Measurements from ENCODE around the gene ARID3B.

The ARID3B gene

DNA sequence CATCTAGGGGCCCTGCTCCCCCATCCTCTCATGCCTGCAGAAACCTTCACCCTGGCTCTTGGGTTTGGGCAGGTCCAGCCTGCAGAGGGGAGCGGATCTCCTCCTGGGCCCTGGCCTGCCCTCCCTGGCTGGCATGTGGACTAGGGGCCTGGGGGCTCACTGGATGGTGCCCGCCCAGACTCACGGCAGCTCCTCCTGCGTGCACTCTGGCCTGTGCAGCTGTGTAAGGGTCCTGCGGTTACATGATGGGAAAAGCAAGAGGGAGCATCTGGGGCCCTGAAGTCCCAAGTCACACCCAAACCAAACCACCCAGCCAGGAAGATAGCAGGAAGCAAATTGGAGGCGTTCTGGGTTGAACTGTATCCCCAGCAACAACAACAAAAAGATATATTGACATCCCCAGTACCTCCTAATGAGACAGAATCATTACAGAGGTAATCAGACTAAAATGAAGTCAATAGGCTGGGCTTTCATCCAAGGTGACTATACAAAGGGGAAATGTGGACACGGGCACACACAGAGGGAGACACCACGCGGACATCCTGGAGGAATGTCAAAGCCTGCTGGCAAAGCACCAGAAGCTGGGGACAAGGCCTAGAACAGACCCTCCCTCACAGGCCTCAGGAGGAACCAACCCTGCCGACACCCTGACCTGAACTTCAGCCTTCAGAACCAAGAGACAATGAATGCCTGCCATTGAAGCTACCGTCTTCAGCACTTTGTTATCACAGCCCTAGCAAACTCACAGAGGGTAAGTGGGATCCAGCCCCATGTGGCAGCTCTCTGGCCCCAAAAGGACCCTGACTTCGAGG is 64.2 kb downstream of the ARID3B start:
- no peak for DNase-seq (ENCODE audit: low read depth)

DNA sequence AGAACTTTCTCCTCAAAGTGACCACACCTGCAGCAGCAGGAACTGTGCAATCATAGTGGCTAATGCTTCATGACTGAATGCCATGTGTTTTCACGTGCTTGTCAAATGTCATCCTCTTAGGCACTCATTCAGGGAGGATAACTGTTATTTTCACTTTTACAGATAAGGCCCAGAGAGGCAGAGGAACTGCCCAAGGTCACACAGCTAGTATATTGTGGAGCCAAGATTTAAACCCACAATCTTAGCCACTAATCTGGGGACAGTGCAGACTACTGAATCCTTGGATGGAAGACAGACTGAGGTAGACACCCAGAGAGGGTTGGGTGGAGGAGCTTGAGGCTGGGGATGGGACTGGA is 64.8 kb downstream of the ARID3B start:
- DNase-seq (ENCODE audit: low read depth): no peak

DNA sequence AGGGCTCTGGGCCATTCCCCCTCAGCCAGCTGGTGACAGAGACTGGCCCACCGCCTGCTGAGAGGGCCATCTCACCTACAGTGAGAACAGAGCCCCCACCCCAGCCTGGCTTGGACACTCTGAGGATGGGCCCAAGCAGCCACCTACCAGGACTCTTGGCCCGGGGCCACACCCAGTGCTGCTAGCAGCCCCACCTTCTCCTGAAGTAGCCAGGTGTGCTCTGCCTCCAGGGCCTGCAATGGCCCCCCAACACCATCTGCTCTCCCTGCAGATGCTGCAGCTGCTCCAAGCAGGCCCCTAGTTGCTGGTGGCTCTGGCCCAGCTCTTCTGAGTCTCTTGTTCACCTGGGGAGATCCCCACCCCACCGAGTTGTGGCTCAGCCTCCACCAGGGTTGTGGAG is 67.8 kb downstream of the ARID3B start:
- DNase-seq (ENCODE audit: low read depth): no peak

GRCh38 chr15:74609938-74610301 is 68.9 kb downstream of the ARID3B start:
- DNase-seq (ENCODE audit: low read depth): no peak

GRCh38 chr15:74610302-74610951 is 69.4 kb downstream of the ARID3B start:
- no peak for DNase-seq (ENCODE audit: low read depth)

- DNase-seq (ENCODE audit: low read depth): no peak
These were observed 70.3 kb downstream of the ARID3B start for GRCh38 chr15:74611341-74611740.

DNA sequence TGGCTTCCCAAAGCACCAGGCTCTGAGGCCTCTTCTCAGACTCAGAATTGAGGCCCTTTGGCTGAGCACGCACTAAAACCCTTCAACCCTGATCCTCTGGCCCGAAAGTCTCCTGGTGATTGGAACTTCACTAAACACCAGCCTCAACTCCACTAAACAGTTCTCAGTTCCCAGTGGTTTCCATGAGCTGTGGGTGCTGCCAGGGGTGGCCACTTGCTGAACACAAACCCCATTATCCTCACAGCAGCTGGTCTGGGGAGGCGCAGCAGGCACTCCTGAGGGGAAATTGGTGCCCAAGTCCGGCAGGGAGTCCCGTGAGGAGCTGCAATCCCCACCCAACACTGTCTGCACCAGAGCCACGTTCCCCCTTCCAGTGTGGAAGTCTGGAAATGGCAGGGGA is 70.8 kb downstream of the ARID3B start:
- DNase-seq (ENCODE audit: low read depth): no peak

DNA sequence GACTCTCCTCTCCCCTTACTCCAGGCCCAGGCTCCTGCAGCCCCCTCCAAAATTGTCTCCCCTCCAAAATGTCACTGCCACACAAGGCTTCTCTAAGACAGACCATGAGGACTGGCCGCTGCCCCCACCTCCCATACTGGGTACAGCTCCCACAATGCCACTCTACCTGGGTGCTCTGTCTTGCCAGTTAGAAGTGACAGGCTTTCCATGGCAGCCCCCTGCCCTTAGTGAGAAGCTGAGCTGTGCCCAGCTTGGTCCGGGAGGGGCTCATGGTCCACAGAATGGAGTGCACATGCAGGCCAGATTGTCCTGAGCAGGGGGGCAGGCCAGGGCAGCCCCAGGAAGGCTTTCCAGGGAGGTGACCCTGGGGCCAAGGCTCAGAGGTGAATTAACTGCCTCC is 71.7 kb downstream of the ARID3B start:
- DNase-seq (ENCODE audit: low read depth): no peak

DNA sequence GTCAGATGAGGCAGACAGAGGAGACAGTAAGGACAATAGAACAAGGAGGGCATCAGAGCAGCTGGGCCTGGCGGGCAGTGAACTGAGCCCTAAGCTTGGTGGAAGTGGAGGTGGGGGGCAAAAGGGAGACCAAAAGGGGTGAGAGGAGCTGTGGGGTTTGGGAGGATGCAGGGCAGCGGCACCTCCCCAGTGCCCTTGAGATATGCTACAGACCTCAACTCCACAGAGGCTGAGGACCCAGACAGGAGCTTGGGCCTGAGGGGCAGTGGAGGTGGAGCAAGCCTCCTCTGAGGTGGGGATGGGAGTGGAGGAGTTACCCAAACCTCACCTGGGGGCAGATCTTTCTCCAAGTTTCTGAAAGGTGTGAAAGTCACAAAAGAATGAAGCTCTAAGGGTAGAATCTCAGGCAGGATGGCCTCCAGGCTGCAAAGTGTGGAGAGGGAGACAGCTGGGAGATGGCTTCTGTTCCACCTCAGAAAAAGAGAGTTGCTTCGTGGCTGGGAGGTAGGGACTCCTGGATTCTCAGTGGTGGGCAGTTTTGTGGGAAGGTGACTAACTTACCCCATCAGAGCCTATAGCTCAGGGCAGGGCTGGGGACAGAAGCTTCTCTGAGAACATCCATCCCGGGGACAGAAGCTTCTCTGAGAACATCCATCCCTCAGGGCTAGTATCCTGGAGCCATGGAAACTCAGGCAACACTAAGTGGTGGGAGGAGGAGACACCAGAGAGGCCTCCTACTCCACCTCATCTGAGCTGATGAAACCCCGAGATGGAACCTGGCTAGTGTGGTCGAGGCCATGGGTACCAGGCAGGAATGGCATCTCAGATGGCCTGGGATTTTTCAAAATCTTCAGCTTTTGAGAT is 72.3 kb downstream of the ARID3B start:
- no peak for DNase-seq (ENCODE audit: low read depth)

DNA sequence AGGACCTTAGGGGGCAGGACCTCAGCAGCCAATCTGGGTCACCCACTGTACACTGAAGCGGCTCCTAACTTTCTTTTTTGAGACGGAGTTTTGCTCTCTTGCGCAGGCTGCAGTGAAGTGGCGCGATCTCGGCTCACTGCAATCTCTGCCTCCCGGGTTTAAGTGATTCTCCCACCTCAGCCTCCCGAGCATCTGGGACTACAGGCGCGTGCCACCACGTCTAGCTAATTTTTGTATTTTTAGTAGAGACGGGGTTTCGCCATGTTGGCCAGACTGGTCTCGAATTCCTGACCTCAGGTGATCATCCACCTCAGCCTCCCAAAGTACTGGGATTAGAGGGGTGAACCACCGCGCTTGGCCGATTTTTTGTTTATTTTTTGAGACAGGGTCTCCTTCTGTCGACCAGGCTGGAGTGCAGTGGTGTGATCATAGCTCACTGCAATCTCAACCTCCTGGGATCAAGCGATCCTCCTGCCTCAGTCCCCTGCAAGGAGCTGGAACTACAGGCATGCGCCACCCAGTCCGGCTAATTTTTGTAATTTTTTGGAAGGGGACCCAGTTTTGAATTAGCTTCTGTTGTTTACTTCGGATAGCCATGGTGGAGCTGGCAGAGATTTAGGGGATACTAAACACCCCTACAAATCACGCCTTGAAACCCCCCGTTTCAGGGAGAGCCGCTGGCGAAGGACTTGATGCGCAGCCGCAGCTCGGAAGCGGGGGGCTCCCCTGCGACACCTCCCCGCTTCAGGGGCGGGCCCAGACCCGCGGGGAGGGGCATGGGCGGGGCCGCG is 73.1 kb downstream of the ARID3B start:
- no peak for DNase-seq (ENCODE audit: low read depth)

GRCh38 chr15:74614744-74615507 is 73.9 kb downstream of the ARID3B start:
- DNase-seq (ENCODE audit: low read depth): peak; percentile 88

DNA sequence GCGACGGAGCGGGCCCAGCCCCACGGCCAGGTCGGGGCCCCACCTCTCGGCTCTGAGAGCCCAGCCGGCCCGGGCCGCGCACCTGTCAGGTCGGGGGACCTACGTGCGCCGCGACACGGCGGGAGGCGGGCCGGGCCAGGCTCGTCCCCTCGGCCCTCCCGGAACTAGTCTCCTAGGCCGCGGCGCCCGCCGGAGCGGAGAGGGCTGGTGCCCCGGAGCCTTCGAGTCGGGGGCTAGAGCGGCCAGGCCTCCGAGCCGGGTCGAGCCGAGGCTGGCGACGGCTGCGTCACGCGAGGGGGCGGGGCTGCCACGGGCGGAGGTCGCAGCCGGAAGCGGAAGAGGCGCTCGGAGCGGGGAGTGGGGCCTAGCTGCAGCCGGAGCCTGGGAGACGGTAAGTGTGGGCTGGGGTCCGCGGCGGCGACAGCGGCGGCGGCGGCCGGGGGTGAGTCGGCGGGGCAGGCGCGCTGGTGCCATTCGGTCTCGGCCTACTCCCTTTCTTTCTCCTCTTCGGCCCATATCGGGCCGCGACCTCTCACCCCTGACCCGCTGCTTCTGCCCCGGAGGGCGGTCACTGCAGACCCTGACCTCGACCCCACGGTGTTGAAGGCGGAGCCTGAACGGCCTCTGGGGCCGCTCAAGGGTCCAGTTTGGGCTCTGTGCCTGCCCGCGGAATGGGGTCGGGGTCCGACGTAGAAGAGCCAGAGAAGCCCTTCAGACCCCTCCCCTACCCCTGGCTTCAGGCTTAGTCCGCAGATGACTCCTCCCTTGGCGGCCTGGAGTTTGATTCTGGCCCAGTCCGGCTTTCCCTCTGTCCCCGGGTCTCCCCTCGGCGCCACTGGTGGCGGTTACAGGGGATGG is 74.7 kb downstream of the ARID3B start, which contains the start of gene CLK3:
TSS of gene CLK3 (plus strand) at position 329 of the 858 bp plus-strand sequence. CDS start 3,361 bp downstream, outside the sequence.
- peak; percentile 96 for DNase-seq (ENCODE audit: low read depth)

- DNase-seq (ENCODE audit: low read depth): peak; percentile 50
These were observed 75.4 kb downstream of the ARID3B start for GRCh38 chr15:74616366-74616939.

DNA sequence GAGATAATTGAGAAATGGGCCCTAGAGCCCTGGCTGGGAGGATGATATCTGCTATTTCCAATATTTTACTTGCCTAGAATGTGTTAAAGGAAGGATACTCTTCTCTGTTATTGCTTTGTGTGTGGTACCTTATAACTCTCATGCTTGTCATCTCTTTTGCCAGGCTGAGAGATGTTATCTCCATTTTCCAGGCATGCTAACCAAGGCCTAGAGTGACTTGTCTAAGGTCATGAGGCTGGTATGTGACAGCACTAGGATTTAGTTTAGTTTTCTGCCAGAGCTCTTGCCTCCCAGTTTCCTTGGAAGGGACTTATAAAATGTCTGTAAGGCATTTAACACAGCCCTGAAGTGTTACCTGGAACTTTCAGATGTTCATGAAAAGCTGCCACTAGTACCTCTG is 76.0 kb downstream of the ARID3B start:
- no peak for DNase-seq (ENCODE audit: low read depth)

- DNase-seq (ENCODE audit: low read depth): no peak
These were observed 78.0 kb downstream of the ARID3B start for GRCh38 chr15:74618841-74619596.

DNA sequence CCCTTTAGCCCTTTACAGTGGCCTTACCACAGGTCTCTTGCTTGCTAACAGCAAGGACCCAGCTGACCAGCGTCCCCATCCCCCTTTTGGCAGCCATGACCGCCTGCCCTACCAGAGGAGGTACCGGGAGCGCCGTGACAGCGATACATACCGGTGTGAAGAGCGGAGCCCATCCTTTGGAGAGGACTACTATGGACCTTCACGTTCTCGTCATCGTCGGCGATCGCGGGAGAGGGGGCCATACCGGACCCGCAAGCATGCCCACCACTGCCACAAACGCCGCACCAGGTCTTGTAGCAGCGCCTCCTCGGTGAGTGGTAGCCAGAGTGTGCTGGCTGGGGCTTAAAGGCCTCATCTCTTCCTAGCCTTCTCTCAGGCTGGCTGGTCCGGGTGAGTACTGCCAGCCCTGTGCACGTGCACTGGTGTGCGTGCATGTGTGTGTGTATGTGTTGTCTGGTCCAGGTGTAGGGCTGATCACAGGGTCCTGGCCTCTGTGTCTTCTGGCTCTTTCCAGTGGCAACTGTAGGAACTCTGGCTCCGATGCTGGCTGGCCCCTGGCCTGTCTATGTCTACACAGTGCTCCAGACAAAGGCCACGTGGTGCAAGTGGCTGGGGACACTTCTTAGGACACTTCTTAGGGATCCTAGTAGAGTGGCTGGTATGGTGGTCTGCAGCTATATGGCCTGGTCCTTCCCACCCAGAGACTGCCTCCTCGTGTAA is 79.1 kb downstream of the ARID3B start:
- no peak for DNase-seq (ENCODE audit: low read depth)

DNA sequence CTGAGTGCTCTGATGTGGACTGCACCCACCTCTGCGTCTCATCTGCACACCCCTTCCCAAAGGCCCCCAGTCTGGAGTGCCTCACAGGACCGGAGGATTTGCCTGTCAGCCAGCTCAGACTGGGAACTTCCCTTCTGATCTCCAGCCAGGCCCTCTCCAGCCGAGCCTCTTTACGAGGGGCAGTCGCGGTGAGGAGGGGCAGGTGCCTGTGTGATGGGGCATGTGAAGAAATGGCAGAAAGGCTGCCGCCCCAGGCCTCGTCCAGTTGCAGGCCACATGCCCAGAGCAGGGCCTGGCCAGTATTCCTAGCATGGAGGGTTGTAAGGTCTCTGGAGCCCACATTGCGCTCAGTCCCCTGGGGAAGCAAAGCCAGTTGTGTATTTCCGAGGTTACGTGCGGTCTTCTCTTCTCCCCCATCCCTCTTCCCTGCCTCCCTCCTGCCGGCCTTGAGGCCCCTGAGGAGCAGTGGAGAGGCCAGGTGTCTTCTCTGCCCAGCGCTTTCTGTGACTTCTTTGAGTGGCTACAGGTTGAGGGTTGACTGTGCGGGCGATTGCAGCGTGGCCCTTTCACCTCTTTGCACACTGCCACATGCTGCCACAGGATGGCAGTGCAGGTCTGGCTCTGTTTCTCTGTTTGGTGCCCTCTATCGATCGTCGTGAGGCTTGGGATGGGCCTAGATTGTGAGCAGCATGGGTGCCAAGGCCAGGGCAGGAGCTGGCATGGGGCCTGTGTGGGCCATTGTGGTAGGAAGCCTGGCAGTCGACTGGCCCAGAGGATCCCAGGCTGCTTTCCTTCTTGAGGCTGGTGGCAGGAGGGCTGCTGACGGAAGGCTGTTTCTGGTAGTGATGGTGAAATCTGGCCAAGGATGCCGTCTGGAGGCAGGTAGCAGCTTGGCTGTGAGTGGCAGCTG is 79.9 kb downstream of the ARID3B start:
- DNase-seq (ENCODE audit: low read depth): peak; percentile 50
